IPS-NIHi7 (cell line): ENCODE measurements around the gene MSX1.
A peak's percentile ranks its signal among the peaks of the same experiment; 100 is the strongest.

Experiments used
- DNase-seq: peaks from one replicate; pipeline ENCODE4 v3.0.0; 2012; ENCODE audit warnings: mixed read lengths; ENCODE audit errors: extremely low spot score

MSX1 gene

DNA sequence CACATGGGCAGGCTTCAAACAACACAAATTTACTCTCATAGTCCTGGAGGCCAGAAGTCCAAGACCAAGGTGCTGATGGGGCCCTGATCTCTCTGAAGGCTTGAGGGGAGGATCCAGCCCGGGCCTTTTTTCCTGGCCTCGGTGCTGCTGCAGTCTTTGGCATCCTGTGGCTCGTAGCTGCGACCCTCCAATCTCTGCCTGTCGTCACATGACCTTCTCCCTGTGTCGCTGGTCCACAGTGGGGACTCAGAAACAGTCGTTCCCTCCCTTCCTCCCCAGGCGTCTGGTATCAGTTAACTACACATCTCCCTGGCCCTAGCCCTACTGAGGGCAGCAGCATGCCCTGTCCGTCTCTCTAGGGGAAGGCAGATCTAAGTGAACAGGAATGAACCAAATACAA, 19.1 kb upstream of the MSX1 start:
- DNase-seq = no peak

DNA sequence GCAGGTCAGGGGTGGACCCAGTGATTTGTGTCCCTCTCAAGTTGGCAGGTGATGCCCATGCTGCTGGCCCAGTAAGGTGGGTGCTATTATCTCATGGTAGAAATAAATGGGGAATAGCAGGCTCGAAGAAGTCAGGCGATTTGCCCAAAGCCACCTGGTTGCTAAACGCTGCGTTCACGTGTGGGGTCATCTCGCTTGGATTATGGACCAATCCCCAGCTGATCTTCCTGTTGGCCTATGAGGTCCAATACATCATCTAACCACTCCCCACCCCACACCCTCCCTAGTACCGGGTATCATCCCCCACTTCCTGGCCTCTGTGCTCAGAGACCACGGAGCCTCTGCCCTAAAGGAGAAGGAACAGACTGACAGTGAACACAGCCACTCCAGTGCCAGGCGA, 18.3 kb upstream of the MSX1 start:
- DNase-seq = no peak

DNA sequence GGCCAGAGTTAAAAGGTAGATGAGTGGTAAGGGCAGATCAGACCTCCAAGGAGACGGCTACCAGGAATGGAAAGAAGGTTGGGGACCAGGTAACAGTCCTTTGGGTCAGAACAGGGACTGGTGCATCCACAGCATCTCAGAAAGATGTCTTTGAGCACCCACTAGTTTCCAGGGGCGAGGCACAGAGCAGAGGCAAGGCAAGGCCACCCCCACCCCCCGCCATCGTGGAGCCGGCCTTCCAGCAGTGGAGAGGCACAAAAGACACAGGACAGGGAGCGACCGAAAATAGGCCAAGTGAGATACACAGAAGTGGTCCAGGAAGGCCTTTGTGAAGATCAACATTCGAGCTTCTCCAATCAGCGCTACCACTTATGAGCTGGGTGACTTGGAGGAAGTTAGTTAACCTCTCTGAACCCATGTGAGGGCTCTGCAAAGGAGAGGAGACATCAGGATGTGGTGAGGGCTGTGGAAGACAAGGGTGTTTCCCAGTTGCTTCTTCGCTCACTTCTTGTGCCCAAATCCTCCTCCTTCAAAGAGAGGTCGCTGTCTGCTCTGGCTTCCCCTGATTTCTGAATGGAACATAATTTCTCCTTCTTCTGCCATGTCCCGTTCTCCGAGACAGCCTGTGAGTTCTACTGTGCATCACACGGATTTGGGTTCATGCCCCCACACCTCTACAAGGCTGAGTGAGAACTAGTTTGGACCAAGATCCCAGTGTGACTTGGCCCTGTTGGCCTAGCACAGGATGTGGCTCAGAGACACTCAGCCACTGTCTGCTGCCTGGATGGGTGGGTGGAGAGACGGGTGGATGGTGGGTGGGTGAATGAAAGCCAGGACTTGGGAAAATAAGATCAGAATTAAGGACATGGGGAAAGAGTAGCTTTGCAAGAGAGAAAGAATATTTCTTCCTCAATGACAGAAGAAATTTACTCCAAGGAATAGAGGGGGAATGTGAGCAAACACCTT, 16.7 kb upstream of the MSX1 start:
- DNase-seq = no peak

DNA sequence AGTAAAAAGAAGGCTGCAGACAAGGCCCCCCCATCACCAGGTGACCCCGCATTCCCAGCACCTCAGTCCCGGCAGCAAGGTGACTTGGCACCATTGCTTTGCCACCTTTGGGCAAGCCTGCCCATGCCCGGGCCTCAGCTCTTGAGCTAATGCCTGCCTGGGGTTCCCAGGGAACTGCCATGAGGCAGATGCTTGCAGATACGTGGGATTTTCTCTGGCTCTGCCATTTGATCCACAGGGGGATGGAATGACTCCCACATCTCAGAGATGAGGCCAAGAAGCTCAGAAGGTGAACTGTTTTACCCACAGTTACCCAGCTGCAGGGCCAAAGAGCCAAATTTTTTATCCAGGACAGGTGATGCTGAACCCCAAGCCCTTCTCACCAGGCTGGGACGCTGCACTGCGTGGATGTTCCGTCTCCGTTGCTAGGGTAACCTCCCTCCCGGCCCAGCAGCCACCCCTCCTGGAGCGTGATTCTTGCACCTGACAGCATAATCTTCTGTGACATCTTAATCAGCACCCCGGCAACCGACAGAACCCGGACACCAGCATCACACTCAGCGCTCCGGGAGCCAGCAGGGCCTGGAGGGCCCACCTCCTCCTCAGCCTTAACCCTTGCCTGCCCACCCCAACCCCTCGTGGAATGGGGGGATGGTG, 15.7 kb upstream of the MSX1 start:
- DNase-seq = no peak

DNA sequence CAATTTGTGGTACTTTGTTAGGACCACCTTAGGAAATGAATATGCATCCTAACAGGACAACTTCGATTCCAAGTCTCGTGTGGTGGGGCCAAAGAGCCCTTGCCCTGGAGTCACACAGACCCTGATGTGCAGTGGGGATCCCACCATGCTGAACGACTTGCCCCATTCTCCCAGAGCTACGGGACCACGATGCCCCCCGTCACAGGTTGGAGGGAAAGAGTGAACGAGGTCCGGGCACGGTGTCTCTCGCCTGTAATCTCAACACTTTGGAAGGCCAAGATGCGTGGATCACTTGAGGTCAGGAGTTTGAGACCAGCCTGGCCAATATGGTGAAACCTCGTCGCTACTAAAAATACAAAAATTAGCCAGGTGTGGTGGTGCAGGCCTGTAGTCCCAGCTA, 14.4 kb upstream of the MSX1 start:
- no peak for DNase-seq

DNA sequence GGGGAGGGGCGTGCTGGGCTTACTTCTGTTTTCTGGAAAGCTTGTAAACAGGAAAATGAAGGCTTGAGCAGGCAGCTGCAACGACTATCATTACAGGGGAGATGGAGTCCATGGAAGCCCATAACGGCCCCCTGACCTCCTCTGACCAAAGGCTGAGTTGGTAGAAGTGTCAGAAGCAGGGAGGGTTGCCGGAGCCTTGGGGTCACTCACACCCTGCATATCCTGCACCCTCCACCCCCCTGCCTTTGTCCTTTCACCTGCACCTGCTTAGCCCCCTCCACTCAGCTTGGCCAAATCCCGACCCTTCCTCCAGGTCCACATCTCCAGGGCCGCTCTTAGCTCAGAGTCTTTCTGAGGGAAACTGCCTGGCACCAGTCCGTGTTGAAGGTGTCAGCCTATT, 12.5 kb upstream of the MSX1 start:
- no peak for DNase-seq

DNA sequence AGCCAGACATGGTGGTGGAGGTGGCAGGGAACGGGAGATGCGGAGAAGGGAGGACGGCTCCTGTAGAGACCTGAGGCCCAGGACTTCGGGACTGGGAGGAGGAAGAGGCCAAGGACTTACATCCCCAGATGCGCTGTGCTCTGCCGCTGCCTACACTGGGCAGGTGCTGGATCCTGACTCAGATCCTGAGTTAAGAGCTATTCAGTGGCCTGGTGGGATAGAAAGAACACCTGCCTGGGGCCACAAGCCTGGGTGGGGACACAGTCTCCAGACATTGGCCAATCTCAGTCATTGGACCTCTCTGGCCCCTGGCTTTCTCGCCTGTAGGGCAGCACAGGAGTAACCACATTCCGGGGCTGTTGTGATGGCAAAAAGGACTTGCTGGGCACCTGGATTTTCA, 10.9 kb upstream of the MSX1 start:
- no peak for DNase-seq

DNA sequence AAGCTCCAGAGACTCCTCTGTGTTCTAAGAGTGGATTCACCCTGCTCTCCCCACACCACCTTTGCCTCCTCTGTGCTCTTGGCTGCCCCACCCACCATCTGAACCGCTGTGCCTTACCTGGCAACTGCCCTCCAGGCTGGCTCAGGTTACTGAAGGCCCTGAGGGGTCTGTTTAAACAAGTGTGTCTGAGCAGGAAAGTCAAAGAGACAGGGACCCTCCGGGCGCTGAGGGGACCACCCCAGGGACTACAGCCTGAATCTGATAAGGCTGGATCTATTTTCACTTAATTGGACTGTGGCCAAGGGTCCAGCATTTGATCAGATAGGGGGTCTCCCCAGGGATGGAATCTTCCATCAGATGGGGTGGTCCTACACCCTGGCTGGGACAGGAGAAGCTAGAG, 10.4 kb upstream of the MSX1 start:
- no peak for DNase-seq

DNA sequence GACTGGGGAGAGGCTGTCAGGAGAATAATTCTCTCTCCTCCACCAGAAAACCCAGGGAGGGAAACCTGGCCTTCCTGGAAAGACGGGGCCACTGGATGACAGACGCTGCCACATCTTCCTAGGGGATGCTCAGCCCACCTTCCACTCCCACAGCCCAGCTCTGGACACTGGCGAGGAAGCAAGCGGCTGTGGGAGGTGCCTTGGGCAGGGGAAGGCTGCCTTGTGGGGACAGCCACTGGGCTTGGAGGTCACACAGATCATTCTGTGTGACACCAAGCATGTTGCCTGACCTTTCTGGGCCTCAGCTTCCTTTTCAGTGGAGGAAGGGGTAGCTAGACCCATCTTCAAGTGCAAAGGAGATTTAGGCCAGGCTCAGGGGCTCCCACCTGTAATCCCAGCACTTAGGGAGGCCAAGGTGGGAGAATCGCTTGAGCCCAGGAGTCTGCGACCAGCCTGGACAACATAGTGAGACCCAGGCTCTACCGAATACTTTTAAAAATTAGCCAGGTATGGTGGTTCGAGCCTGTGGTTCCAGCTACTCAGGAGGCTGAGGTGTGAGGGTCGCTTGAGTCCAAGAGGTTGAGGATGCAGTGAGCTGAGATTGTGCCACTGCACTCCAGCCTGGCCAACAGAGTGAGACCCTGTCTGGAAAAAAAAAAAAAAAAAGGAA, 9.8 kb upstream of the MSX1 start:
- no peak for DNase-seq

DNA sequence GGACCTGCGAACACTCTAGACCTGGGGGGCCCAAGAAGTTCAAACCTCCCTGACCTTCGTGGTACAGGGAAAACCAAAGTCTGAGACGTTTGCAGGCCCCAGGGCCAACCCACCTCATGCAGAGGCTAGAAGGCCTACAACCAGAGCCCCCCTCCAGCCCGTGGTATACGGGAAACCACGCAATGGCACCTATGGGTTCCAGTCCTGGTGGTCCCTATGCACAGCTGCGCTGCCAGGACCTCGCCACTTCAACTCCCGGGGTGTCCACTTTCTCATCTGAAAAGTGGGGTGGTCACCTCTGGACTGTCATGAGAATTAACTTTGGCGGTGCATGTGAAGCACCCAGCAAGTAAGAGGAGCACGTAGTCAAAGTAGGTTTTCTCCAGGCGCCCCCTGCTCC, 8.4 kb upstream of the MSX1 start:
- no peak for DNase-seq

DNA sequence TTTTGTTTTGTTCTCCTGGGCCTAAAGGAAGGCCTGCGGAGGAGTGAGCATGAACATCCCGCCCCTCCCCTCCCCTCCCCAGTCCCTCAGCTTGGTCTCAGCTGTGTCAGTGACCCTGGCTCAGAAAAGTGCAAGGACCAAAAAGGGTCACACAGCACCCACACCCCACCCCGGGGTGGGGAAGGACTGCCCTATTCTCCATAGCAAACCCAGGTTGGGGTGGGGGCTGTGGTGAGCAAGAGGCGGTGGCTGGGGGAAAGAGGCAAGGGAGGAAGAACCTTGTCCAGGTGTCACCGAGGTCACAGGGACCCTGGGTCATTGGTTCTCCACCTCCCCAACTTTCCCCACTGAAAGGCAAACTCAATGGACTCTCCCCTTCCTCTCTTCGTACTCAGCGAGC, 7.6 kb upstream of the MSX1 start:
- DNase-seq = no peak

DNA sequence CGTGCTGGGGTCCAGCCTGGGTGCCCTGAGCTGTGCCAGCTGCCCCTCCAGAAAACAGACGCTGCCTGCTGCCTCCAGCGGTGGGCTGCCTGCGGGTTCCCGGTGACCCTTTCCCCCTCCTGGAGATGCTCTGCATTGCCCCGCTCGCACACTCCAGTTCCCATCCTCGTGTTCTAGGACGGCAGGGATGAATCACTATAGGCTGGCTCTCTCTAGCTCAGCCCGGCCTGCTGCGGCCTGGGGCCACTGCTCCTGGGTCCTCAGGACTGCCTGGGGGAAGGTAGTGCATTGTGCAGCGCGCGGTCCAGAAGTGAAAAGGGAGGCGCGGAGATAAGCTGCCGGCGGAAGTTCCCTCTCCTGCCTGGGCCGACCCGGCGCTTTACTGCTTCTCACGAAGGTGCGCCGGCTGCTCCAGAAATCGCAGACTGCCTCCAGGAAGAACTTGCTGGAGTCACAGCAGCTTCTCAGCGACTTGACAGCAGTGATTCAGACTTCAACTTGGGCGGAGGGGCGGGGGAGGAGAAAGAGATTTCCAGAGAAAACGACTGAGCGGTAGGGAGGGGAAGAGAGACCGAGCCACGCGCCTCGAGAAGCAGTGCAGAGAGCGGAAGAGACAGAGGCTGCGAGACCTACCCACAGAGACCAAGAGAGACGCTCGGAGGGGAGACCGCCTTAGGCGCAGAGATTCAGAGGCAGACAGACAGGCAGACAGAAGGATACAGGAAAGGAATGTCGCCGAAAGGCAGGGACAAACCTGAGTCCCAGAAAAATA, 6.7 kb upstream of the MSX1 start:
- peak; percentile 71 for DNase-seq

DNA sequence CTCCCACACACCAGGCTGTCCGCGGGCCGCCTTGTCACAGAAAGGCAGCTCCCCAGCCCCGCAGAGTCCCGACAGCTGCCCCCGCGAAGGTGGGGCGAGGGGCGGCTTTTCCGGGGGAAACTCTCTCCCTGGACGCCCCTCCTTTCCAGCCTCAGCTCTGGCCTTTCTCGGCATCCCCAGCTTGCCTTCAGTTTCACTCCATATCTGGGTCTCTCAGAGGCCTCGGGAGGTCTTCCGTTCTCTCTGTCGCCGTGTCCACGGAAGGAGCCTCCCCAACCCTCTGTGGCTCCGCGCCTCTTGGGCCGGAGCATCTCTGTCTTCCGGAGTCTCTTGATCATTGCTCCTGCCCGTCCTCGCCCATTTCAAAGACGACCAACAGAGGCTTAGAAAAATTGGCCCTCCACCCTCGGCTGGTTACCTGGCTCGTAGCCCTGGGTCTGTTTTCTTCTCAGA, 6.1 kb upstream of the MSX1 start:
- DNase-seq = no peak

DNA sequence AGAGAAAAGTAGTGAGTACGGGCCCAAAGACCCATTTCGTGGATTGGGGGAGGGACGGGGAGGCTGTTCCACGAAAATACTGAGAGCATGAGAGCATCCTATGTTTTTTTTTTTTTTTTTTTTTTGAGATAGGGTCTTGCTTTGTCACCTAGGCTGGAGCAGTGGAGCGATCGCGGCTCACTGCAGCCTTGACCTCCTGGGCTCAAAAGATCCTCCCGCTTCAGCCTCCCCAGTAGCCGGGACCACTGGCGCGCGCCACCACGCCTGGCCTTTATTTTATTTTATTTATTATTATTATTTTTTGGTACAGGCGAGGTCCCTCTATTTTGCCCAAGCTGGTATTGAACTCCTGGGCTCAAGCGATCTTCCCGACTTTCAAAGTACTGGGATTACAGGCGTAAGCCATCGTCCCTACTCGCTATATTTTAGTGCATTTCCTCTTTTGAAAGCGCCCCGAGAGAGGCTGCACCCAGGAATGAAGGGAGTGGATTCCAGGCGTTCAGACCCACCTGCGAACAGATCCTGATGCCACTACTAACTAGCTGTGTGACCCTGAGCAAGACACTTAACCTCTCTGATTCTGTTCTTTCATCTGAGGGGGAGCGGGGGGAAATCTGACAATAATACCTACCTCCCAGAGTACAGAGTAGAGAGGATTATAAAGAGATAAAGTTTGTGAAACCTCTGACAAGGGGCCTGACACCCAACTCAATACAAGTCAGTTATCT, 5.4 kb upstream of the MSX1 start:
- no peak for DNase-seq

DNA sequence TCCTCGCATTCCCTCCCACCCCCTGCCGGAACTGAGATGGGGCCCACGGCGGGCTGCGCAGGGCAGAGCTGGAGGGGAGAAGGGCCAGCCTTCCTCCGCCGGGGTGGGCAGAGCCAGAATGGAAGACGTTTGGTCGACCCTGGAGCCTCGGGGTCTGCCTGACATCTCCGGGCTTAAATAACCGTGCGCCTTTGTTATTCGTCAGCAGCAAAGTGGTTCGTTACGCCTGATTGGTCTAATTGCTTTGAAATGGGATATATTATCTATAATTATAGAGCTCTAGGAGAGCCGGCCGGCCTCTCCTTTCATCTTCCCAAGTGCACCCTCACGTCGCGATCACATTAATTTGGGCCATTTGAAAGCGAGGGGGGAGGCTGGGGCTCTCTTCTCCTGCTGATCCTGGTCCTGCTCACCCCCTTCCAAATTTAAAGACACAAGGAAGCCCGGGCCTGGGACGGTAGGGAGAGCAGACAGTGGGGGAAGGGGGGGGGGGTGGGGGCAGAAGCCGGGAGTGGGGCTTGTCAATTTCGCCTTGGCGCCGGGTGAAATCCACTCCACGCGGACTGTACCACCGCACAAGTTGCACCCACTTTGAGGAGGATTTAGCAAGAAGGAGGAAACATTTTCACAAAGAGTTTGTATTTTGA, 4.7 kb upstream of the MSX1 start:
- DNase-seq = no peak

DNA sequence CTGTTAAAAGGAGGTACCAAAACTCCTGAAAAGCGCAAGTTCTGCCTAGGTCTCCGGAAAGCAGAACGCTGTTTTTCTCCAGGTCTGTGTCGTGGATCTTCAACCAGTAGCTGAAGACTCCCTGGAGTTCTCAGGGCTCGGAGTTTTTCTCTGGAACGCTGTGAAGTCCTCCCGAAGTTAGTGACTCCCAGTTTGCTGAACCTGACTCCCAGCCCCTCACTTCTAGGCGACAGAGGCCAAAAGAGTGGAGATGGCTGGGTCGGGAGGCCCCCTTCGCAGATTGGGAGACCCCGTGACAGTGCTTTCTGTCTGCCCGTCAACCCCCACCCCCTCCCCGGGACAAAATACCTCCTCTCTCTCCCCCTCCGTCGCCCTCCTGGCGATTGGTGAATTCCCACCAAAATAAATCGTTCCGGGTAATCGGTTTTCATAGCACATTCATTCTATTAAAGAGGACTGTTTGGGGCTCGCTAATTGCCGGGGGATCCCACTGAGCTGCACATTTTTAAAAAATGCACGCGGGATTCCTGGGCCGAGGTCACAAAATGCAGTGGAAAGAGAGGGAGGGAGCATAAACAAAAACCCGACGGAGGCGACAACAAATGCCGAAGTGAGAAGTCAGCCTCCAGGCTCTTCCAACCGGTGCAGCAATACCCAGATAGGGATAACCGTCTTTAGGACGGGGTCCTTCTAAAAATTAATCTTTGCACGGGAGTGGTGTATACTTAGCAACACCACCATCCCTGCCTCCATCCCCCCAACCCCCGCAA, 4.0 kb upstream of the MSX1 start:
- no peak for DNase-seq

DNA sequence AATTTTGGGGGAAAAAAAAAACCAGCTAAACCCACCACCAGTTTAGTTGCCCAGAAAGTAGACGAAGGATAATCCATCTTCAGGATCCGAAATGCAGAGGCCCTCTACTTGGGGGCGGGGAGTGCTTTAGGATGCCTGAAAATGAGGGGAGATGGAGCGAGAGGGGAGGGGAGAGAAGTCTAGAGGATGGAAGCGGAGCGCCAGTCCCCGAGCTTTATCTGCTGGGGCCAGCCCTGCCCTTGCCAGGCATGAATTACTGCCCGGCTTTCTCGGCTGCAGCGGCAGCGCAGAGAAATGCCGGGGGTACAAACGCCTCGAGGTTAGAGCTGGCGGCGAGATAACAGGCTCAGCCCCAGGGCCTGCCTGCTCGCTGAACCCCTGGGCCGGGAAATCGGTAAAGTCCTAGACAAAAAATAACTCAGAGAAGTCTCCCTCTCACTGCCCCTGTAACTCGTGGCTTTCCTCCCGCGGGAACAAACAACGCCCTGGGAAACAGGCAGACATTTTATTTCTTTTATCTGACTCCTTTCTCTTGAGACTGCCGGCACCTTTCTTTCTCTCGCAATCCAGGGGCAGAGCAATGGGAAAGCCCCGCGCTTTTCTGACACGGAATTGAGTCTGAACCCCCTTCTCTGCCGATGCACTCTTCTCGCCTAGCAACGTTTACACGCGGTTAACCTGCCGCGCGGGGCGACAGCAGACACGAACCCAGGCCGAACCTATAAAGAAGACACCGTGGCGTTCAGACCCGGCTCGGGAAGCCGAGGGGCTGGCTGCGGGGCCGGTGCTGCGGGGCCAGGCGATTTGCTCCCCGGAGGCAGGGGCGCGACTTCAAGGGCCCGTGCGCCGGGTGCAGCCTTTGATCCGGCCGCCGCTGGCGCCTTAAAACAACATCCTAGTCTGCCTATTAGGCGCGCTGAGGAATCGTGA, 3.1 kb upstream of the MSX1 start:
- peak; percentile 61 for DNase-seq

DNA sequence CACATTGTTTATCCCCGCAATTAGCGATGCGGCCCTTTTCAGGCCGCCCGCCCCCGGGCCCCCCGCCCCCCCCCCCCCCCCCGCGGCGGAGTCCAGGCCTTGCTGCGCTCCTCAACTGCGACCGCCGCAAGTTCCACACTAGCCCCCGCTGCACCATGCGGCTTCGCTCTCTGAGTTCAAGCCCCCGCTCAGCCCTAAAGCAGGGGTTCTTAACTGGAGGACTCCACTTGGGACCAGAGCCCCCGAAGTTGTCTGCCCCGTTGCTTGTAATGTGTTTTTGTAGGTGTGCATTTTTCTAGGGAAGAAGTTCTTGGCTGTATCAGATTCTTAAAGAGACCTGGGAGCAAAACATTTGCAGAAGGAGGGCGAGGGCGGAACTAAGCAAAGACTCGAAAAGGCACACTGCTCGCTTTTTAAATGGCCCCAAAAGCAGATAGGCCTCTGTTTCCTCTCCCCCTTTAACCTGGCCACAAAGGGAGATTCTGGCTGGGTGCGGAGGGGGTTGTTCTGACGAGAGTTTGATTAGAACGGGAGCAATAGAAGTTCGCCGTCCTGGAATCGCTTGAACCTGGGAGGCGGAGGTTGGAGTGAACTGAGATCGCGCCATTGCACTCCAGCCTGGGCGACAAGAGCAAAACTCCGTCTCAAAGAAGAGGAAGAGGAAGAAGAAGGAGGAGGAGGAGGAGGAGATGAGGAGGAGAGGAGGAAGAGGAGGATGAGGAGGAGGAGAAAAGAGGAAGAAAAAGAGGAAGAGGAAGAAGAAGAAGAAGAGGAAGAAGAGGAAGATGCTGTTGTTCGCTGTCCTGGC, 2.3 kb upstream of the MSX1 start:
- DNase-seq = no peak
